Stimulated activated CD4-positive, alpha-beta T cell treated with anti-CD3 and anti-CD28 coated beads, Interleukin-15, amount 100 ng/mL, for 48 hours (primary cell): Measurements from ENCODE around the gene TRAF1.

Experiments used
- DNase-seq, 2 donors: peaks; one replicate each; pipeline ENCODE4 v3.0.0-alpha.2; 2020; ENCODE audit warnings: low read depth in 2 of 2

Gene TRAF1

GRCh38 chr9:120924698-120925534 is 1.7 kb downstream of the TRAF1 start:
- no peak for DNase-seq

GRCh38 chr9:120923620-120924328 is 2.8 kb downstream of the TRAF1 start:
- DNase-seq = no peak

- no peak for DNase-seq
Observed at GRCh38 chr9:120922404-120923195, 4.0 kb downstream of the TRAF1 start.

GRCh38 chr9:120921661-120922181 is 4.9 kb downstream of the TRAF1 start:
- DNase-seq = no peak

GRCh38 chr9:120920806-120921178 is 5.8 kb downstream of the TRAF1 start:
- DNase-seq = no peak

GRCh38 chr9:120919843-120920805 is 6.5 kb downstream of the TRAF1 start:
- DNase-seq = no peak

- DNase-seq = no peak
Observed at GRCh38 chr9:120918931-120919842, 7.4 kb downstream of the TRAF1 start.

- no peak for DNase-seq
Observed at GRCh38 chr9:120917929-120918762, 8.4 kb downstream of the TRAF1 start.

- no peak for DNase-seq
Observed at GRCh38 chr9:120916991-120917880, 9.4 kb downstream of the TRAF1 start.

- no peak for DNase-seq
Observed at GRCh38 chr9:120916588-120916987, 10.0 kb downstream of the TRAF1 start.

- DNase-seq = no peak
Observed at GRCh38 chr9:120915854-120916470, 10.6 kb downstream of the TRAF1 start.

- no peak for DNase-seq
Observed at GRCh38 chr9:120914953-120915352, 11.6 kb downstream of the TRAF1 start.

GRCh38 chr9:120914396-120914795 is 12.2 kb downstream of the TRAF1 start:
- no peak for DNase-seq

GRCh38 chr9:120913647-120914264 is 12.8 kb downstream of the TRAF1 start:
- DNase-seq = no peak

- DNase-seq = no peak
Observed at GRCh38 chr9:120912958-120913646, 13.5 kb downstream of the TRAF1 start.

- no peak for DNase-seq
Observed at GRCh38 chr9:120911295-120911837, 15.2 kb downstream of the TRAF1 start.
